IMR-90 (cell line): ENCODE measurements around the gene CTNND2. TPM values are rescaled to one million over a fixed set of nuclear protein-coding genes. Genes with fewer than 3 reads are reported as not detected.

Experiments used
- ATAC-seq: fragments of 200-7000 bp; cut with Tn5 transposase; 2 replicates; pipeline ENCODE4 v1.9.1; 2020; ENCODE audit warnings: low read depth, mild to moderate bottlenecking, moderate library complexity
- BruUV-seq: library from RNA; stranded (reverse); fragments of 400-500 nt; replicated peaks from 2 replicates; lab custom pipeline; 2021; lab: Mats Ljungman, UMichigan
- CTCF ChIA-PET: fragments of 300-600 bp; formaldehyde crosslinking; extraction: SDS; loops from one replicate; lab custom pipeline; 2021; ENCODE audit warnings: antibody characterized with exemption; lab: Yijun Ruan, JAX
- POLR2A ChIA-PET: fragments of 300-600 bp; sonication (Branson Sonifier 250); formaldehyde crosslinking; loops from one replicate; lab custom pipeline; 2022; ENCODE audit warnings: antibody characterized with exemption; ENCODE audit not compliant: unreplicated experiment; lab: Charles Lee
- DNase-seq: peaks from one replicate; pipeline ENCODE4 v3.0.0; 2013
- H2AFZ ChIP-seq: replicated peaks from 2 replicates; pipeline ENCODE3; 2013; ENCODE audit warnings: low read length, mild to moderate bottlenecking; ENCODE audit not compliant: poor library complexity
- H2AK5ac ChIP-seq: 2 replicates; pipeline ENCODE4 v1.6.1; 2013; ENCODE audit warnings: low read depth, low read length, inconsistent platforms
- H2AK9ac ChIP-seq: replicated peaks from 2 replicates; pipeline ENCODE3; 2013; ENCODE audit warnings: mild to moderate bottlenecking, low read depth, low read length, moderate library complexity; ENCODE audit not compliant: poor library complexity
- H2BK120ac ChIP-seq: 2 replicates; pipeline ENCODE4 v1.6.1; 2013; ENCODE audit warnings: low read depth, low read length, inconsistent platforms
- H2BK15ac ChIP-seq: 3 replicates; pipeline ENCODE4 v1.6.1; 2013; ENCODE audit warnings: low read depth, low read length, inconsistent platforms
- H2BK20ac ChIP-seq: 2 replicates; pipeline ENCODE4 v1.6.1; 2013; ENCODE audit warnings: low read depth, mild to moderate bottlenecking, inconsistent platforms, low read length, moderate library complexity
- H2BK5ac ChIP-seq: 2 replicates; pipeline ENCODE4 v1.6.1; 2013; ENCODE audit warnings: mild to moderate bottlenecking, low read depth, low read length, inconsistent platforms; ENCODE audit not compliant: poor library complexity, severe bottlenecking
- H3K14ac ChIP-seq: replicated peaks from 2 replicates; pipeline ENCODE4 v1.6.1; 2013; ENCODE audit warnings: low read depth, low read length, inconsistent platforms
- H3K18ac ChIP-seq: 2 replicates; pipeline ENCODE4 v1.6.1; 2013; ENCODE audit warnings: low read depth, low read length, control low read depth
- H3K23ac ChIP-seq: 2 replicates; pipeline ENCODE4 v1.6.1; 2013; ENCODE audit warnings: low read depth, low read length, inconsistent platforms
- H3K27ac ChIP-seq: 2 replicates; pipeline ENCODE4 v1.5.1; 2013; ENCODE audit warnings: mild to moderate bottlenecking, control low read depth, low read length; ENCODE audit not compliant: insufficient read depth
- H3K27me3 ChIP-seq: 2 replicates; pipeline ENCODE4 v1.6.1; 2013; ENCODE audit warnings: low read length; ENCODE audit not compliant: control insufficient read depth, insufficient read depth
- H3K36me3 ChIP-seq: 2 replicates; pipeline ENCODE4 v1.6.1; 2013; ENCODE audit warnings: low read length, mixed read lengths; ENCODE audit not compliant: control insufficient read depth, insufficient read depth
- H3K4ac ChIP-seq: 2 replicates; pipeline ENCODE4 v1.6.1; 2013; ENCODE audit warnings: low read depth, low read length, inconsistent platforms
- H3K4me1 ChIP-seq: 2 replicates; pipeline ENCODE4 v1.6.1; 2013; ENCODE audit warnings: low read length, mixed read lengths; ENCODE audit not compliant: control insufficient read depth, insufficient read depth
- H3K4me2 ChIP-seq: 2 replicates; pipeline ENCODE4 v1.6.1; 2013; ENCODE audit warnings: low read depth, mild to moderate bottlenecking, control low read depth, low read length, moderate library complexity
- H3K4me3 ChIP-seq: 2 replicates; pipeline ENCODE4 v1.5.1; 2013; ENCODE audit warnings: low read depth, mild to moderate bottlenecking, control low read depth, low read length, moderate library complexity; ENCODE audit not compliant: insufficient read depth
- H3K56ac ChIP-seq: 2 replicates; pipeline ENCODE4 v1.6.1; 2013; ENCODE audit warnings: low read length, inconsistent platforms; ENCODE audit not compliant: insufficient read depth; ENCODE audit errors: extremely low read depth
- H3K79me1 ChIP-seq, 2 experiments: 2 replicates each; pipeline ENCODE4 v1.6.1; 2013; ENCODE audit warnings: low read length in 2 of 2, inconsistent platforms in 1 of 2, low read depth in 1 of 2
- H3K9ac ChIP-seq: 2 replicates; pipeline ENCODE4 v1.6.1; 2013; ENCODE audit warnings: low read depth, low read length, control low read depth
- H3K9me1 ChIP-seq: 2 replicates; pipeline ENCODE4 v1.6.1; 2013; ENCODE audit warnings: low read length, inconsistent platforms; ENCODE audit not compliant: insufficient read depth
- H3K9me3 ChIP-seq: 2 replicates; pipeline ENCODE4 v1.6.1; 2013; ENCODE audit warnings: low read length; ENCODE audit not compliant: control insufficient read depth, insufficient read depth
- H4K20me1 ChIP-seq: 2 replicates; pipeline ENCODE4 v1.6.1; 2013; ENCODE audit warnings: low read length, inconsistent platforms; ENCODE audit not compliant: insufficient read depth
- H4K5ac ChIP-seq: 2 replicates; pipeline ENCODE4 v1.6.1; 2013; ENCODE audit warnings: mild to moderate bottlenecking, low read depth, low read length, control low read depth
- H4K8ac ChIP-seq, 2 experiments: 2 replicates each; pipeline ENCODE4 v1.6.1; 2013; ENCODE audit warnings: low read depth in 2 of 2, low read length in 2 of 2, control low read depth in 1 of 2, inconsistent platforms in 1 of 2
- H4K91ac ChIP-seq: 2 replicates; pipeline ENCODE4 v1.6.1; 2013; ENCODE audit warnings: low read depth, low read length, inconsistent platforms; ENCODE audit not compliant: insufficient read depth
- BHLHE40 ChIP-seq: fragments of 150-350 bp; IDR thresholded peaks from 2 replicates; pipeline ENCODE4 v1.6.1; 2016; ENCODE audit warnings: mild to moderate bottlenecking, low read depth, low read length
- CEBPB ChIP-seq: IDR thresholded peaks from 2 replicates; pipeline ENCODE4 v1.6.1; 2012; ENCODE audit warnings: low read depth, low read length, improper control_type of control experiment
- CHD1 ChIP-seq: IDR thresholded peaks from 2 replicates; pipeline ENCODE4 v1.6.1; 2012; ENCODE audit warnings: low read depth, low read length, improper control_type of control experiment
- FOS ChIP-seq: fragments of 150-350 bp; IDR thresholded peaks from 2 replicates; pipeline ENCODE4 v1.6.1; 2016; ENCODE audit warnings: low read depth, low read length
- MAFK ChIP-seq: IDR thresholded peaks from 2 replicates; pipeline ENCODE4 v1.6.1; 2012; ENCODE audit warnings: low read depth, low read length, improper control_type of control experiment
- MAZ ChIP-seq: IDR thresholded peaks from 2 replicates; pipeline ENCODE4 v1.6.1; 2012; ENCODE audit warnings: low read depth, mild to moderate bottlenecking, low read length, improper control_type of control experiment, moderate library complexity, borderline replicate concordance
- NFE2L2 ChIP-seq: fragments of 150-350 bp; IDR thresholded peaks from 2 replicates; pipeline ENCODE4 v1.6.1; 2016; ENCODE audit warnings: low read depth, mild to moderate bottlenecking, low read length
- POLR2A ChIP-seq: IDR thresholded peaks from 2 replicates; pipeline ENCODE4 v1.6.1; 2012; ENCODE audit warnings: mild to moderate bottlenecking, low read depth, low read length
- RCOR1 ChIP-seq: IDR thresholded peaks from 2 replicates; pipeline ENCODE4 v1.6.1; 2012; ENCODE audit warnings: mild to moderate bottlenecking, low read length, improper control_type of control experiment; ENCODE audit not compliant: insufficient replicate concordance
- RFX5 ChIP-seq: IDR thresholded peaks from 2 replicates; pipeline ENCODE4 v1.8.0; 2012; ENCODE audit warnings: low read depth, mild to moderate bottlenecking, low read length, moderate library complexity
- SMC3 ChIP-seq: fragments of 150-350 bp; IDR thresholded peaks from 2 replicates; pipeline ENCODE4 v1.6.1; 2016; ENCODE audit warnings: low read depth, mild to moderate bottlenecking, antibody characterized with exemption, low read length, moderate library complexity
- WGBS, 2 experiments: methylation state at CpG; one replicate each; pipeline versions ENCODE4 v1.1.5 to v1.1.7; 2013; ENCODE audit warnings: missing lambda C conversion rate in 2 of 2; ENCODE audit not compliant: insufficient read length in 1 of 2; ENCODE audit errors: extremely low coverage in 2 of 2; 5-methylcytosine and 5-hydroxymethylcytosine counted together
- dilution Hi-C: fragments of 300-500 bp; cut with HindIII; formaldehyde crosslinking; loops from one replicate; pipeline ENCODE4 v1.14.3; 2018; ENCODE audit warnings: low sequenced_read_pairs; ENCODE audit not compliant: unreplicated experiment
- in situ Hi-C: fragments of 300-500 bp; cut with MboI; formaldehyde crosslinking; loops from 3 replicates; pipeline ENCODE4 v1.14.3; 2019; ENCODE audit warnings: low sequenced_read_pairs, inconsistent platforms, mixed read lengths
- intact Hi-C: fragments of 100-400 bp; cut with micrococcal nuclease; formaldehyde crosslinking; loops from 2 replicates; pipeline ENCODE4 v1.10.0; 2022
- polyA plus RNA-seq, 3 experiments: library from polyadenylated mRNA; depleted of rRNA; stranded (reverse); fragments of >200 nt; gene quantifications; 2 replicates each; pipeline ENCODE4 v1.2.3, GENCODE V29; 2012; ENCODE audit warnings: low replicate concordance in 1 of 3
- total RNA-seq: library from RNA; depleted of rRNA; stranded (reverse); fragments of >200 nt; gene quantifications from 2 replicates; pipeline ENCODE4 v1.2.3, GENCODE V29; 2012
- TF ChIP-seq, protein P1 (sequence below): fragments of 150-350 bp; IDR thresholded peaks from 2 replicates; pipeline ENCODE4 v1.6.1; 2016; ENCODE audit warnings: low read depth, mild to moderate bottlenecking, low read length, moderate library complexity, borderline replicate concordance

CTNND2 gene
- total and polyA plus RNA-seq, 2 of the 4 experiments (the other 2 are of a cell fraction): not detected

DNA sequence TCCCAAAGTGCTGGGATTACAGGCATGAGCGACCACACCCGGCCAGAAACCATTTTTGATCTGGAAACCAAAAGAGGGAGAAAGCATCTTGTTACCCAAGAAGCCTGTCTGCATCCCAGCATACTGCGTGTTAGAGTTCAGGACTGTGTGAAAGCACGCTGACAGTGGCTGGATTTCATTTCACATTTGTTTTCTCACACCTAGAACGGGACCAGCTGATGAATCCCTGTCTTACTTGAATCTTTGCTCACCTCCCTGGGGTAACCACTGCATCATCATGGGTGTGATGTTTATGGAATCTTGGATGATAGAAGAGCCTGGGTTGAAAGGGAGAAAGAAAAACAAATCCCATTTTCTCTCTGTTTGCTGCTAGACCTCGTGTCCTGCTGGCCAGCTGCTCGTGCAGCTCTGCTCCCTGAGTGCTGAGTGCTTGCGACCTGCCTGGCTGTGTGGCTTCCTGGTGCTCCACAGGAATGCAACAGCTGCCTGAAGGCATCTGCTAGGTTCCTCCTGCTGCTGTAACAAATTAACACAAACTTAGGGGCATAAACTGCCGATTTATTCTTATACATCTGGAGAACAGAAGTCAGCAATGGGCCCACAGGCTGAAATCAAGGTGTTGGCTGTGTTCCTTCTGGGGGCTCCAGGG, 764.9 kb downstream of the CTNND2 start:
- H3K14ac ChIP-seq: no peak overlapping the region
- H3K4me3 ChIP-seq: no peak overlapping the region
- 33% methylated on average over 1 of the region's 9 CpGs; no CpG with 5 or more reads in 1 of the 2 experiments for WGBS, 2 experiments
- no peak overlapping the region for H2BK15ac ChIP-seq
- no peak overlapping the region for H3K27ac ChIP-seq
- H2AK5ac ChIP-seq: no peak overlapping the region
- no peaks in the 10 kb centered on the region for H3K27me3 ChIP-seq
- ChIA-PET CTCF (no interaction called here), POLR2A (no interaction called here)
- dilution Hi-C loops: no loop called here
- H2BK20ac ChIP-seq: no peak overlapping the region
- no peak overlapping the region for H3K4me2 ChIP-seq
- no peak overlapping the region for H2BK5ac ChIP-seq
- H3K9ac ChIP-seq: no peak overlapping the region
- no TSS peak for BruUV-seq
- no peak overlapping the region for H4K91ac ChIP-seq
- intact Hi-C loops: no loop called here
- no peak overlapping the region for H2BK120ac ChIP-seq
- no peak overlapping the region for H3K23ac ChIP-seq
- in situ Hi-C loops: no loop called here
- ATAC-seq (no peak), DNase-seq (no peak)
- no peak overlapping the region for H4K5ac ChIP-seq
- no peaks in the 10 kb centered on the region for H3K9me1 ChIP-seq
- no peak overlapping the region for H3K56ac ChIP-seq
- no peaks in the 10 kb centered on the region for H3K36me3 ChIP-seq
- no peak overlapping the region for H4K8ac ChIP-seq
- TF ChIP-seq RFX5 (no peak), BHLHE40 (no peak), FOS (no peak), CHD1 (no peak), SMC3 (no peak), RCOR1 (no peak), CEBPB (no peak), MAZ (no peak), POLR2A (no peak), NFE2L2 (no peak), MAFK (no peak)
- TF ChIP-seq, protein P1, sequence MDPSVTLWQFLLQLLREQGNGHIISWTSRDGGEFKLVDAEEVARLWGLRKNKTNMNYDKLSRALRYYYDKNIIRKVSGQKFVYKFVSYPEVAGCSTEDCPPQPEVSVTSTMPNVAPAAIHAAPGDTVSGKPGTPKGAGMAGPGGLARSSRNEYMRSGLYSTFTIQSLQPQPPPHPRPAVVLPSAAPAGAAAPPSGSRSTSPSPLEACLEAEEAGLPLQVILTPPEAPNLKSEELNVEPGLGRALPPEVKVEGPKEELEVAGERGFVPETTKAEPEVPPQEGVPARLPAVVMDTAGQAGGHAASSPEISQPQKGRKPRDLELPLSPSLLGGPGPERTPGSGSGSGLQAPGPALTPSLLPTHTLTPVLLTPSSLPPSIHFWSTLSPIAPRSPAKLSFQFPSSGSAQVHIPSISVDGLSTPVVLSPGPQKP: no peak
- H4K20me1 ChIP-seq: no peaks in the 10 kb centered on the region
- no peak overlapping the region for H3K18ac ChIP-seq
- H3K79me1 ChIP-seq: no peaks in the 10 kb centered on the region
- H3K9me3 ChIP-seq: no peaks in the 10 kb centered on the region
- no peak overlapping the region for H2AK9ac ChIP-seq
- H3K4me1 ChIP-seq: no peaks in the 10 kb centered on the region
- no peak overlapping the region for H3K4ac ChIP-seq
- H2AFZ ChIP-seq: no peak overlapping the region
